ENCODE data around the gene ZC3HAV1.
"Not testable (repeated sequence)": the region's sequence is repeated elsewhere in the genome, so short reads cannot be mapped to it uniquely, and the experiment has no call there.

The ZC3HAV1 gene

DNA sequence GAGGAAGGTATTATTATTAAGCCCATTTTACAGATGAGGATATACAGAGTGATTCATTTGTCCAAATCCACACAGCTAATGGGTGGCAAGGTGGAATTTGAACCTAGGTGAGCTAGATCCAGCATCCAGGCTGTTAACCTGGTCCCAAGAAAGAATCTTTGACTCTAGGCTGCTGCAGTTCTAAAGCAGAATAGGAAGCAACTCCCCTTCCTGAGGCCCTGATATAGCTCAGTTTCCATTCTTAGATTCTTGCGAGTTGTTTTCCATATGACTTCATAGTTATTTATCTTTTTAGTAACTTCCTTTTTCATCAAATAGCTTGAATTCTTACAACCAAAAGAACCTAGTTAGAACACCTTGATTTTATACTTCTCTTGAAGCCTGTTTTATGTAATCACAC is 49.6 kb downstream of the ZC3HAV1 start:
- H3K27me3 ChIP-seq (ENCODE audit: insufficient read depth, low read length, poor library complexity), result no peaks in the 10 kb centered on the region
- no peaks in the 10 kb centered on the region for H3K79me2 ChIP-seq (ENCODE audit: control insufficient read depth, insufficient read depth, low read length)
- H2BK15ac ChIP-seq (replicated peaks; ENCODE audit: low read depth), result no peak overlapping the region
- no peaks in the 10 kb centered on the region for H3K4me1 ChIP-seq (ENCODE audit: control insufficient read depth, low read depth, low read length)
- no peak overlapping the region for H2AK5ac ChIP-seq (ENCODE audit: low read length)
- peaks cover 17% of the 10 kb centered on the region for H3K36me3 ChIP-seq (ENCODE audit: control insufficient read depth, insufficient read depth, low read length)
- no peak overlapping the region for H3K4me3 ChIP-seq (ENCODE audit: low read length)
- no peak overlapping the region for H2BK120ac ChIP-seq (ENCODE audit: low read depth, low read length)
- H3K4ac ChIP-seq (ENCODE audit: low read depth, low read length), result no peak overlapping the region
- H4K8ac ChIP-seq (ENCODE audit: low read depth, low read length), result no peak overlapping the region
- no peak overlapping the region for H2BK5ac ChIP-seq (ENCODE audit: low read length)
- no peak for DNase-seq
- no peak overlapping the region for H3K27ac ChIP-seq (ENCODE audit: low read depth, low read length)
- H3K56ac ChIP-seq (ENCODE audit: low read length), result no peak overlapping the region
- H3K23ac ChIP-seq (ENCODE audit: low read length), result no peak overlapping the region
- no CpG with 5 or more reads among the region's 1 CpG for WGBS (ENCODE audit: extremely low coverage, insufficient coverage, low lambda C conversion rate)
- H3K18ac ChIP-seq (ENCODE audit: low read length), result no peak overlapping the region
- no peak overlapping the region for H3K4me2 ChIP-seq (ENCODE audit: low read length)
- no peaks in the 10 kb centered on the region for H3K79me1 ChIP-seq (ENCODE audit: low read length)
- no peak overlapping the region for H4K5ac ChIP-seq (ENCODE audit: low read length)
- no peak overlapping the region for H3K9ac ChIP-seq (ENCODE audit: low read length)

DNA sequence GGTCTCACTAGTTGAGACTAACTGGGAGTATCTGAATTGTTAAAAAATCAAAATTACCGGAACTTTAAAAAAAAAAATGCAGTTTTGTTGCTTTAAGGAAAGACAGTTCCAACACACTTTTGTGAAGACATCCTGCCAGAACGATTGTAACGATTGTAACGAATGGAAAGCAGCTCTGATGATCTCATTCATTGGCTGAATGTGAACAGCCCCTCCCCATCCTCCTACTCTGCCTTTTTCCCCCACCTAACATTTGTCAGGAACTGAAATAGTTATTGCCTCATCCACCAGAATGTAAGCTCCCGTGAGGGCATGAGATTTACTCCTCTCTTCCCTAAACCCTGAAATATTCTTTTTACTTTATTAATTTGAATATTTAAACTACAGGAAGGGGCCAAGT is 50.6 kb downstream of the ZC3HAV1 start:
- Histone ChIP-seq H3K27me3 (ENCODE audit: insufficient read depth, low read length, poor library complexity) (no peaks in the 10 kb centered on the region), H3K18ac (ENCODE audit: low read length) (no peak overlapping the region), H2BK5ac (ENCODE audit: low read length) (no peak overlapping the region), H3K9ac (ENCODE audit: low read length) (no peak overlapping the region), H3K23ac (ENCODE audit: low read length) (no peak overlapping the region), H3K56ac (ENCODE audit: low read length) (no peak overlapping the region), H3K79me2 (ENCODE audit: control insufficient read depth, insufficient read depth, low read length) (no peaks in the 10 kb centered on the region), H4K8ac (ENCODE audit: low read depth, low read length) (no peak overlapping the region), H3K4me3 (ENCODE audit: low read length) (no peak overlapping the region), H3K36me3 (ENCODE audit: control insufficient read depth, insufficient read depth, low read length) (peaks cover 13% of the 10 kb centered on the region), H4K5ac (ENCODE audit: low read length) (no peak overlapping the region), H3K4me2 (ENCODE audit: low read length) (no peak overlapping the region), H2BK120ac (ENCODE audit: low read depth, low read length) (no peak overlapping the region), H3K4me1 (ENCODE audit: control insufficient read depth, low read depth, low read length) (no peaks in the 10 kb centered on the region), H2BK15ac (replicated peaks; ENCODE audit: low read depth) (no peak overlapping the region), H2AK5ac (ENCODE audit: low read length) (no peak overlapping the region), H3K27ac (ENCODE audit: low read depth, low read length) (no peak overlapping the region), H3K79me1 (ENCODE audit: low read length) (no peaks in the 10 kb centered on the region), H3K4ac (ENCODE audit: low read depth, low read length) (no peak overlapping the region)
- no CpG with 5 or more reads among the region's 5 CpGs for WGBS (ENCODE audit: extremely low coverage, insufficient coverage, low lambda C conversion rate)
- DNase-seq, result peak; percentile 41

DNA sequence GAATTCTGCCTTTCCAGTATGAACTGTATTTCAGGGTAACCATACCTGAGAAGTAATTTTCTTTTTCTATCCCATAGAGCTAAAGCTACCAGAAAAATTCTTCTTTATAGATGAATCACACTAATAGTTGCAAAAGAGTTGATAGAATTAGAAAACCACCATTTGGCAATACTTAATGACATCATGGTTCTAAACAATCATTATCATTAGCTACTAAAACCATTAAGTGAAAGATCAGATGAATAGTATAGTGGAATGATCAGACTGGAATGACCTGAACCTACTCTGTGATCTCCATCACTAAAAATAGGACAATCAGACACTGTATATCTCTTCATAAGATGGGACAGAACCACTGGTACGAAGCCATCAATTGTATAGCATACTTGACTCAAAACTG is 53.8 kb downstream of the ZC3HAV1 start:
- Histone ChIP-seq H3K4ac (ENCODE audit: low read depth, low read length) (no peak overlapping the region), H3K4me1 (ENCODE audit: control insufficient read depth, low read depth, low read length) (no peaks in the 10 kb centered on the region), H3K79me1 (ENCODE audit: low read length) (no peaks in the 10 kb centered on the region), H3K56ac (ENCODE audit: low read length) (no peak overlapping the region), H3K27ac (ENCODE audit: low read depth, low read length) (no peak overlapping the region), H3K4me3 (ENCODE audit: low read length) (no peak overlapping the region), H3K36me3 (ENCODE audit: control insufficient read depth, insufficient read depth, low read length) (peaks cover 11% of the 10 kb centered on the region), H3K27me3 (ENCODE audit: insufficient read depth, low read length, poor library complexity) (no peaks in the 10 kb centered on the region), H3K4me2 (ENCODE audit: low read length) (no peak overlapping the region), H4K5ac (ENCODE audit: low read length) (no peak overlapping the region), H3K23ac (ENCODE audit: low read length) (no peak overlapping the region), H3K79me2 (ENCODE audit: control insufficient read depth, insufficient read depth, low read length) (no peaks in the 10 kb centered on the region), H3K9ac (ENCODE audit: low read length) (no peak overlapping the region), H2BK15ac (replicated peaks; ENCODE audit: low read depth) (no peak overlapping the region), H2BK120ac (ENCODE audit: low read depth, low read length) (no peak overlapping the region), H3K18ac (ENCODE audit: low read length) (no peak overlapping the region), H4K8ac (ENCODE audit: low read depth, low read length) (no peak overlapping the region), H2AK5ac (ENCODE audit: low read length) (no peak overlapping the region), H2BK5ac (ENCODE audit: low read length) (no peak overlapping the region)
- no peak for DNase-seq
- no CpG with 5 or more reads among the region's 1 CpG for WGBS (ENCODE audit: extremely low coverage, insufficient coverage, low lambda C conversion rate)

DNA sequence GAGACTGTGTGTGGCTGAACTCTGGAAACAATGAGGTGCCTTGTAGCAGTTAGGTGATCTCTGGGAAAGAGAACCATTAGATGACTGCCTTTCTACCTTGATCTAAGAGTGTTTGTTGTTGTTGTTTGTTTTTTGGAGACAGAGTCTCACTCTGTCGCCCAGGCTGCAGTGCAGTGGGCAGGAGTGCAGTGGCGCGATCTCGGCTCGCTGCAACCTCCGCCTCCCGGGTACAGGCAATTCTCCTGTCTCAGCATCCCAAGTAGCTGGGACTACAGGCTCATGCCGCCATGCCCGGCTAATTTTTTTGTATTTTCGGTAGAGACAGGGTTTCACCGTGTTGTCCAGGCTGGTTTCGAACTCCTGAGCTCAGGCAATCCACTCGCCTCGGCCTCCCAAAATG is 54.9 kb downstream of the ZC3HAV1 start:
- H3K79me1 ChIP-seq (ENCODE audit: low read length); H3K9ac ChIP-seq (ENCODE audit: low read length); H3K4me2 ChIP-seq (ENCODE audit: low read length); DNase-seq; H2BK15ac ChIP-seq (replicated peaks; ENCODE audit: low read depth); H2BK120ac ChIP-seq (ENCODE audit: low read depth, low read length); H4K8ac ChIP-seq (ENCODE audit: low read depth, low read length); H3K18ac ChIP-seq (ENCODE audit: low read length); H2BK5ac ChIP-seq (ENCODE audit: low read length); H3K4ac ChIP-seq (ENCODE audit: low read depth, low read length); H3K4me1 ChIP-seq (ENCODE audit: control insufficient read depth, low read depth, low read length); H4K5ac ChIP-seq (ENCODE audit: low read length); H3K4me3 ChIP-seq (ENCODE audit: low read length); H2AK5ac ChIP-seq (ENCODE audit: low read length); H3K56ac ChIP-seq (ENCODE audit: low read length); H3K36me3 ChIP-seq (ENCODE audit: control insufficient read depth, insufficient read depth, low read length); H3K27ac ChIP-seq (ENCODE audit: low read depth, low read length); H3K79me2 ChIP-seq (ENCODE audit: control insufficient read depth, insufficient read depth, low read length); H3K27me3 ChIP-seq (ENCODE audit: insufficient read depth, low read length, poor library complexity); H3K23ac ChIP-seq (ENCODE audit: low read length): not testable (repeated sequence)
- no CpG with 5 or more reads among the region's 14 CpGs for WGBS (ENCODE audit: extremely low coverage, insufficient coverage, low lambda C conversion rate)

DNA sequence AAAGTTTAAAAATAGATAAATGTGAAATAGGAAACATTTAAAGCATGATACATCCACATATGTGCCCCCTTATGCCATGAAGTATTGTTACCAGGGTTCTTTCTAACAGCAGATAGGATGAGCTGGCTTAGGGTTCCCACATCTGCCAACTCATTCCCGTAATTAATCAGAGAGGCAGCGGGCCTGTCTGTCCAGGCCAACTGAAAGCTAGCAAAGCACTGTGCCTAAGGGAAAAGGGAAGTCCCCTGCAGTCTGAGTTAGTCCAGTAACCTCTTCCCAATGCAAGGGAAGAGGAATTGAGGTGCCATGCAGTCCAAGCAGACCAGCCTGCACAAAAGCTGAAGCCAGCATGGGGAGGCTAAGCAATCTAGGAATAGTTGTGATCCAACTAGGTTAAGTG is 55.4 kb downstream of the ZC3HAV1 start:
- peaks cover 14% of the 10 kb centered on the region for H3K36me3 ChIP-seq (ENCODE audit: control insufficient read depth, insufficient read depth, low read length)
- no peaks in the 10 kb centered on the region for H3K4me1 ChIP-seq (ENCODE audit: control insufficient read depth, low read depth, low read length)
- H3K4ac ChIP-seq (ENCODE audit: low read depth, low read length), result no peak overlapping the region
- no peaks in the 10 kb centered on the region for H3K79me2 ChIP-seq (ENCODE audit: control insufficient read depth, insufficient read depth, low read length)
- no peak overlapping the region for H3K56ac ChIP-seq (ENCODE audit: low read length)
- H2AK5ac ChIP-seq (ENCODE audit: low read length), result no peak overlapping the region
- H3K79me1 ChIP-seq (ENCODE audit: low read length), result no peaks in the 10 kb centered on the region
- no peak overlapping the region for H3K4me3 ChIP-seq (ENCODE audit: low read length)
- no peak for DNase-seq
- no peak overlapping the region for H4K5ac ChIP-seq (ENCODE audit: low read length)
- no peak overlapping the region for H2BK5ac ChIP-seq (ENCODE audit: low read length)
- no peak overlapping the region for H4K8ac ChIP-seq (ENCODE audit: low read depth, low read length)
- H3K27ac ChIP-seq (ENCODE audit: low read depth, low read length), result no peak overlapping the region
- H2BK15ac ChIP-seq (replicated peaks; ENCODE audit: low read depth), result no peak overlapping the region
- no peaks in the 10 kb centered on the region for H3K27me3 ChIP-seq (ENCODE audit: insufficient read depth, low read length, poor library complexity)
- no peak overlapping the region for H2BK120ac ChIP-seq (ENCODE audit: low read depth, low read length)
- WGBS (ENCODE audit: extremely low coverage, insufficient coverage, low lambda C conversion rate), result no CpG with 5 or more reads among the region's 2 CpGs
- H3K18ac ChIP-seq (ENCODE audit: low read length), result no peak overlapping the region
- H3K4me2 ChIP-seq (ENCODE audit: low read length), result no peak overlapping the region
- H3K9ac ChIP-seq (ENCODE audit: low read length), result no peak overlapping the region
- H3K23ac ChIP-seq (ENCODE audit: low read length), result no peak overlapping the region

DNA sequence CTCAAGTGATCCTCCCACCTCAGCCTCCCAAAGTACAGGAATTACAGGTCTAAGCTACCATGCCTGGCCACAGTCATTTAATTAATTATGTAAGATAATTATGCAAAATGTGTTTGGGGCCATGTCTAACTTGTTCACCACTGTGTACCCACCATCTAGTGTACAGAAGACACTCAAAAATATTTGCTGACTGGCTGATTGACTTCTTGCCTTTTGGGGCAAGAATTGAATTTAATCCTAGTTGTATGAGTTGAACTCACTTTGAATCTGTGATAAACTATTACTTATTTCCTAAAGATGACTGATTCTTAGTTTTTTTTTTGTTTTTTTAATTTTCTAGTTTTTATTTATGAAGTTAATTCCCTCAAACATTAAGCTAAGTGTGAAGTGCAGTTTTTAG is 57.9 kb downstream of the ZC3HAV1 start:
- Histone ChIP-seq H2BK15ac (replicated peaks; ENCODE audit: low read depth) (no peak overlapping the region), H3K4ac (ENCODE audit: low read depth, low read length) (no peak overlapping the region), H3K56ac (ENCODE audit: low read length) (no peak overlapping the region), H3K18ac (ENCODE audit: low read length) (no peak overlapping the region), H3K27ac (ENCODE audit: low read depth, low read length) (no peak overlapping the region), H3K4me3 (ENCODE audit: low read length) (no peak overlapping the region), H2AK5ac (ENCODE audit: low read length) (no peak overlapping the region), H3K36me3 (ENCODE audit: control insufficient read depth, insufficient read depth, low read length) (peaks cover 14% of the 10 kb centered on the region), H3K9ac (ENCODE audit: low read length) (no peak overlapping the region), H3K79me2 (ENCODE audit: control insufficient read depth, insufficient read depth, low read length) (no peaks in the 10 kb centered on the region), H2BK5ac (ENCODE audit: low read length) (no peak overlapping the region), H3K23ac (ENCODE audit: low read length) (no peak overlapping the region), H3K79me1 (ENCODE audit: low read length) (no peaks in the 10 kb centered on the region), H4K8ac (ENCODE audit: low read depth, low read length) (no peak overlapping the region), H3K4me2 (ENCODE audit: low read length) (no peak overlapping the region), H3K4me1 (ENCODE audit: control insufficient read depth, low read depth, low read length) (no peaks in the 10 kb centered on the region), H2BK120ac (ENCODE audit: low read depth, low read length) (no peak overlapping the region), H4K5ac (ENCODE audit: low read length) (no peak overlapping the region), H3K27me3 (ENCODE audit: insufficient read depth, low read length, poor library complexity) (no peaks in the 10 kb centered on the region)
- no peak for DNase-seq
